HG03103 (cell line): ENCODE data around the gene DEGS2.

Source experiments
- ATAC-seq: cut with Tn5 transposase; IDR thresholded peaks from one replicate; pipeline ENCODE4 v1.9.1; 2021; ENCODE audit warnings: low read depth; ENCODE audit not compliant: unreplicated experiment

Gene DEGS2

DNA sequence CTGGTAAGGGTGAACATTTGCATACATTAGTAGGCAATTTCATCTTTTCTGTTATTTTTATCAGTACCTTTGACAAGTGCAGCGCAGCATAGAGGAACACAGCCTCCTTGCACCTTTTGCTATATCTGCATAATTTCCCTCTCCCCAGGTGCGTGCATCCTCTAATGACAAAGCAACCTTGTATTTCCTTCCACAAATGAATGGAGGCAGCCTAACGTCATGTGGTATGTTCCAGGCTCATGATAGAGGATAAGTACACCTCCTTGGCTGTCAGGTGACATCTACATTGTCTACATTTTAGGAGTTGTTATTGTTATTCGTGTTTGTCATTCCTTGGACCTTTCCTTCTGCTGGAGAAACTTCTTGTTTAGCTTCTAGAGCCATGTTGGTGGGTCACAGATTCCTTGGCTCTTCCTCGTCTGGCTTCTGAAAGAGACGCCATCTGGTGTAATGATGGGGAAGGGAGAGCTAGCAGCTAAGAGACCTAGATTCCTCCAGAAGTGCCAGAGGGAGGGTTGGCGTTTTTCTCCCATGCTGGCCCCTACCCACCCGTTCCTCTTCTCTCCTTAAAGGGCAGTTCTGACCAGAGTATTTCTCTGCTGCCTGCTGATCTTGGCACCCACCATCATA is 57.2 kb downstream of the DEGS2 start:
- ATAC-seq, result no peak

- ATAC-seq, result no peak
These were observed 59.3 kb downstream of the DEGS2 start for GRCh38 chr14:100100032-100100703.

DNA sequence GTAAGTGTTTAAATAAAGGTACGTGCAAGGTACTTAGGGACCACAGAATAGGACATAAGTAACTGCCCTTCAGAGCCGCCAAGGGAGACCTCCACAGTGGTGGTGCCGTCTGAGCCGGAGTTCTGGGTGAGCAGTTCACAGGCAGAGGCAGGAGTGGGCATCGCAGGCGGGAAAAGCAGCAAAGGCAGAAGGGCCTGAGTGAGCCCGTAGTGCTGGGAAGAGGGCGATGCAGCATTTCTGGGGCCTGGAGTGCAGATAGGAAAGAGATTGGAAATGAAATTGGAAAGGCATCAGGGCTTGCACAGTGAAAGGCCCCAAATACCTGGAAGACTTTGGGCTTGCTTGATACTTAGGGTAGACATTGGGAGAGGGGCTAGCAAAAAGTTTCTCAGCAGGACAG is 61.3 kb downstream of the DEGS2 start:
- no peak for ATAC-seq

GRCh38 chr14:100096656-100097055 is 62.8 kb downstream of the DEGS2 start:
- no peak for ATAC-seq
